HUES48 (cell line): Measurements from ENCODE around the gene ZBTB3.
"Not testable (repeated sequence)": the region's sequence is repeated elsewhere in the genome, so short reads cannot be mapped to it uniquely, and the experiment has no call there.

Source experiments
- H3K27ac ChIP-seq: one replicate; pipeline ENCODE4 v1.7.0; 2013; ENCODE audit warnings: low read depth, low read length, inconsistent platforms
- H3K27me3 ChIP-seq: 2 replicates; pipeline ENCODE4 v1.6.1; 2013; ENCODE audit warnings: mild to moderate bottlenecking, low read length; ENCODE audit not compliant: control insufficient read depth, insufficient read depth
- H3K36me3 ChIP-seq: 2 replicates; pipeline ENCODE4 v1.6.1; 2013; ENCODE audit warnings: low read length; ENCODE audit not compliant: control insufficient read depth, insufficient read depth
- H3K4me1 ChIP-seq: 2 replicates; pipeline ENCODE4 v1.6.1; 2013; ENCODE audit warnings: mild to moderate bottlenecking, low read length; ENCODE audit not compliant: control insufficient read depth, insufficient read depth
- H3K4me3 ChIP-seq: 2 replicates; pipeline ENCODE4 v1.5.1; 2013; ENCODE audit warnings: mild to moderate bottlenecking, low read depth, low read length
- H3K9ac ChIP-seq: 2 replicates; pipeline ENCODE4 v1.6.1; 2013; ENCODE audit warnings: mild to moderate bottlenecking, low read depth, low read length, moderate library complexity
- H3K9me3 ChIP-seq: 2 replicates; pipeline ENCODE4 v1.6.1; 2013; ENCODE audit warnings: low read length; ENCODE audit not compliant: control insufficient read depth, insufficient read depth

ZBTB3 gene

GRCh38 chr11:62705413-62705812, 48.5 kb downstream of the ZBTB3 start:
- H3K27ac ChIP-seq: peak overlapping the region; percentile 86
- H3K36me3 ChIP-seq: peaks cover 30% of the 10 kb centered on the region
- peak overlapping the region; percentile 97 for H3K4me3 ChIP-seq
- no peaks in the 10 kb centered on the region for H3K27me3 ChIP-seq
- H3K9me3 ChIP-seq: no peaks in the 10 kb centered on the region
- H3K9ac ChIP-seq: peak overlapping the region; percentile 74
- H3K4me1 ChIP-seq: peaks cover 19% of the 10 kb centered on the region

DNA sequence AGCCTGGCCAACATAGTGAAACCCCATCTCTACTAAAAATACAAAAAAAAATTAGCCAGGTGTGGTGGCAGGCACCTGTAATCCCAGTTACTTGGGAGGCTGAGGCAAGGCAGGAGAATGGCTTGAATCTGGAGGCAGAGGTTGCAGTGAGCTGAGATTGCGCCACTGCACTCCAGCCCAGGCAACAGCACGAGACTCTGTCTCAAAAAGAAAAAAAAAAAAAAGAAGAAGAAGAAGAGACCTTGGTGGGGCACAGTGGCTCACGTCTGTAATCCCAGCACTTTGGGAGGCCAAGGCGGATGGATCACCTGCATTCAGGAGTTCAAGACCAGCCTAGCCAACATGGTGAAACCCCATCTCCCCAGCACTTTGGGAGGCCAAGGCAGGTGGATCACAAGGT, 50.0 kb downstream of the ZBTB3 start:
- H3K4me3 ChIP-seq, H3K9me3 ChIP-seq, H3K9ac ChIP-seq, H3K27me3 ChIP-seq, H3K27ac ChIP-seq: not testable (repeated sequence)
- Histone ChIP-seq H3K4me1 (peaks cover 14% of the 10 kb centered on the region), H3K36me3 (peaks cover 34% of the 10 kb centered on the region)

DNA sequence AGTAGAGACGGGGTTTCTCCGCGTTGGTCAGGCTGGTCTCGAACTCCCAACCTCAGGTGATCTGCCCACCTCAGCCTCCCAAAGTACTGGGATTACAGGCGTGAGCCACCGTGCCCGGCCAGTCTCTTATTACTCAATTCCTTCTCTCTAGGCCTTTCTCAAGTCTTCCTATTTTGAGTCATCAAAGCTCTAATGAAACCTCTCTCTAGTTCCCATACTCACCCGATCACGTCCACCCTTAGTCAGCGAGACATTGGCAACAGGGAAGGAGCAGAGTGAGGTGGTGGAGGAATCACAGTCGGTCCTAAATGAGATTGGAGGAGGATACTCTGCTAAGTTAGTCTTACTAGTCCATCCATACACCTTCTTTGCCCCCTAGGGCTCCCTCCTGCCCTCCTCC, 51.7 kb downstream of the ZBTB3 start:
- Histone ChIP-seq H3K4me3 (no peak overlapping the region), H3K27me3 (no peaks in the 10 kb centered on the region), H3K9me3 (no peaks in the 10 kb centered on the region), H3K36me3 (peaks cover 34% of the 10 kb centered on the region), H3K27ac (no peak overlapping the region), H3K9ac (no peak overlapping the region), H3K4me1 (no peaks in the 10 kb centered on the region)
